Measurements from ENCODE around the gene TRIP6. TPM values are rescaled to one million over a fixed set of nuclear protein-coding genes. Genes with fewer than 3 reads are reported as not detected.

TRIP6 gene
- total RNA-seq, 1 donor from 2014 or later: 13.1 TPM

DNA sequence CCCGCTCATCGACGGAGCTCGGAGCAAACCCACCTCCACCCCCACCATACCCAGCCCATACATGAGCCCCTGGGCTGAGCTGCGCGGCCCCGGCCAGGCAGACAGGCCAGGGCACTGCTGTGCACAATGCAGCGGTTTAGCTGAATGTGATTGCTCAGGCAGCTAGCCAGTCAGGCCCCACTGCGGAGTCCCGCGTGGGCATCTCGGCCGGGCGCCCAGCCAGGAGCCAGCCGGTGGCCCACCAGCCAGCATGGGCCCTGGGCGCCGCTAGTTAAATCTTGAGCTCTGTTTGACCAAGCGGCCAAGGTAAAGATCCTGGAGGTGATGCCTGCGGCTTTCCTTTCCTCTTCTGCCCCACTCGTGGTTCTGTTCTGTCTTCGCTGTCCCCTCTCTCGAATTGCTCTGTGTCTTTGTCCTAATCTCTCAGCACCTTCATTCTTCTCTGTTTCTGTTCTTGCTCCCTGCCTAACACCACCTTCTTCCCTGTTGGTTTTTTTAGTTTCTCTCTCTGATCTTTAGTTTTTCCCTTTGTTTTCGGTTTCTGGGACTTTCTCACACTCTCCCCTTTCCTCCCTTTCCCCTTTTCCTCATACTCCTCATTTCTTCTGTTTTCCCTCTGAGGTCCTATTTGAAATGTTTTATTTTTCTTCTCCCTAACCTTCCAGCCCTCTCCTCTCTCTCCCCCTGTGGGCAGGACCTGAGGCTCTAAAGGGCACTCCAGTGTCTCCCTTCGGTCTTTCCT is 15.8 kb downstream of the TRIP6 start:
- Mint-ChIP-seq H3K4me3 (ENCODE audit: unreplicated experiment) (peak overlapping the region; percentile 22), H3K27ac (ENCODE audit: unreplicated experiment) (no peak overlapping the region), H3K4me1 (ENCODE audit: low read depth, unreplicated experiment) (peaks cover 17% of the 10 kb centered on the region), H3K9me3 (ENCODE audit: unreplicated experiment) (peaks cover 18% of the 10 kb centered on the region), H3K27me3 (ENCODE audit: unreplicated experiment) (peaks cover 8% of the 10 kb centered on the region), H3K36me3 (ENCODE audit: unreplicated experiment) (peaks cover 12% of the 10 kb centered on the region)
- no peak for DNase-seq
- TF ChIP-seq, protein P1, sequence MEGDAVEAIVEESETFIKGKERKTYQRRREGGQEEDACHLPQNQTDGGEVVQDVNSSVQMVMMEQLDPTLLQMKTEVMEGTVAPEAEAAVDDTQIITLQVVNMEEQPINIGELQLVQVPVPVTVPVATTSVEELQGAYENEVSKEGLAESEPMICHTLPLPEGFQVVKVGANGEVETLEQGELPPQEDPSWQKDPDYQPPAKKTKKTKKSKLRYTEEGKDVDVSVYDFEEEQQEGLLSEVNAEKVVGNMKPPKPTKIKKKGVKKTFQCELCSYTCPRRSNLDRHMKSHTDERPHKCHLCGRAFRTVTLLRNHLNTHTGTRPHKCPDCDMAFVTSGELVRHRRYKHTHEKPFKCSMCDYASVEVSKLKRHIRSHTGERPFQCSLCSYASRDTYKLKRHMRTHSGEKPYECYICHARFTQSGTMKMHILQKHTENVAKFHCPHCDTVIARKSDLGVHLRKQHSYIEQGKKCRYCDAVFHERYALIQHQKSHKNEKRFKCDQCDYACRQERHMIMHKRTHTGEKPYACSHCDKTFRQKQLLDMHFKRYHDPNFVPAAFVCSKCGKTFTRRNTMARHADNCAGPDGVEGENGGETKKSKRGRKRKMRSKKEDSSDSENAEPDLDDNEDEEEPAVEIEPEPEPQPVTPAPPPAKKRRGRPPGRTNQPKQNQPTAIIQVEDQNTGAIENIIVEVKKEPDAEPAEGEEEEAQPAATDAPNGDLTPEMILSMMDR (IDR thresholded peaks at IDR 0.05; ENCODE audit: partially characterized antibody, unreplicated experiment): no peak

DNA sequence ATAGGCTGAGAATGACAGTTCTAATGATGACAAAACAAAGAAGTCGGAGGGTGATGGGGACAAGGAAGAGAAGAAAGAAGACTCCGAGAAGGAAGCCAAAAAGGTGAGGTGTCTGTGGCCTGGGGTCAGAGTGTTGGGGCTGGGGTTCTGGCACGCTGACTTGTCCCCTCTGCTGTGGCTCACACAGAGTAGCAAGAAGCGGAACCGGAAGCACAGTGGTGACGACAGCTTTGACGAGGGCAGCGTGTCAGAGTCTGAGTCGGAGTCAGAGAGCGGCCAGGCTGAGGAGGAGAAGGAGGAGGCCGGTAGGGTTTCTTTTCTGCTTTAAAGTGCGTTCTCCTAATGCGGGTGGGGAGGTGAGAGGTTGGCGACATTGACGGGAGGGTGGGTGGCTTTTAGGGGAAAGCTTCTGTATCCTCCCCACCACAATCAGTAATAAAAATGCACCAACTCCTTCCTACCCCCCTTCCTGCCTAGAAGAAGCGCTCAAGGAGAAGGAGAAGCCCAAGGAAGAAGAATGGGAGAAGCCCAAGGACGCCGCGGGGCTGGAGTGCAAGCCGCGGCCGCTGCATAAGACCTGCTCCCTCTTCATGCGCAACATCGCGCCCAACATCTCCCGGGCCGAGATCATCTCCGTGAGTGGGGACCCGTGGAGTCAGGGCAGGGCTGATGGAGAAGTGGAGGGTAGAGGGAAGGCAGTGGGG is 17.7 kb downstream of the TRIP6 start:
- DNase-seq: no peak
- TF ChIP-seq, protein P1 (IDR thresholded peaks at IDR 0.05; ENCODE audit: partially characterized antibody, unreplicated experiment): no peak
- Mint-ChIP-seq H3K4me1 (ENCODE audit: low read depth, unreplicated experiment) (peaks cover 12% of the 10 kb centered on the region), H3K4me3 (ENCODE audit: unreplicated experiment) (no peak overlapping the region), H3K36me3 (ENCODE audit: unreplicated experiment) (peaks cover 12% of the 10 kb centered on the region), H3K27ac (ENCODE audit: unreplicated experiment) (peak overlapping the region; percentile 85), H3K9me3 (ENCODE audit: unreplicated experiment) (peaks cover 19% of the 10 kb centered on the region), H3K27me3 (ENCODE audit: unreplicated experiment) (peaks cover 11% of the 10 kb centered on the region)

DNA sequence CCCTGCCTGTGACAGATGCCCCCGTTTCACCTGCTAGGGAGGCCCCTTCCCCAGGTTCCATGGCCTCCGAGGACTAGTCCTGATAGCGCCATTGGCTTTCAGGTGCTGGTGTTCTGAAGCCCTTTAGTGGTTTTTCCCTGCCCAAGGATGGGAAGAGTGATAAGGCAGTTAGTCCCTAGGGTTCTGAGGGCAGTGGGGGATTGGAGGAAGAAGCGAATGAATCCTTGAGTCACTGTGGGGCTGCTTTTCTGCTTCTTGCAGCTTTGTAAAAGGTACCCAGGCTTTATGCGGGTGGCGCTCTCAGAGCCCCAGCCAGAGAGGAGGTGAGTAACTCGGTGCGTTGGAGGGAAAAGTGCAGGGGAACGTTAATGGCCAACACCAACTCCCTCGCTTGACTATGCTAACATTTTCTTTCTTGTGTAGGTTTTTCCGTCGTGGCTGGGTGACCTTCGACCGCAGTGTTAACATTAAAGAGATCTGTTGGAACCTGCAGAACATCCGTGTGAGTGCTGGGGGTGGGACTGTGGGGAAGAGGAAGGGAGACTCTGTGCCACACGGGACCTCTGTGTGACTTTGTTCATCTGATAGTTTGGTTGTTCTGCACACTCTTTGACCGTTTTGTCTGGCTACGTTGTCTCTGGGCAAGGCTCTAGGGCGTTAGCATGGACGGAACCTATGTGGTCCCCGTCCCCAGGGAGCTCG is 18.4 kb downstream of the TRIP6 start:
- DNase-seq: no peak
- H3K9me3 Mint-ChIP-seq (ENCODE audit: unreplicated experiment): peaks cover 17% of the 10 kb centered on the region
- peaks cover 10% of the 10 kb centered on the region for H3K27me3 Mint-ChIP-seq (ENCODE audit: unreplicated experiment)
- peaks cover 12% of the 10 kb centered on the region for H3K36me3 Mint-ChIP-seq (ENCODE audit: unreplicated experiment)
- peak overlapping the region; percentile 36 for H3K27ac Mint-ChIP-seq (ENCODE audit: unreplicated experiment)
- peaks cover 8% of the 10 kb centered on the region for H3K4me1 Mint-ChIP-seq (ENCODE audit: low read depth, unreplicated experiment)
- TF ChIP-seq, protein P1 (IDR thresholded peaks at IDR 0.05; ENCODE audit: partially characterized antibody, unreplicated experiment): no peak
- H3K4me3 Mint-ChIP-seq (ENCODE audit: unreplicated experiment): no peak overlapping the region

DNA sequence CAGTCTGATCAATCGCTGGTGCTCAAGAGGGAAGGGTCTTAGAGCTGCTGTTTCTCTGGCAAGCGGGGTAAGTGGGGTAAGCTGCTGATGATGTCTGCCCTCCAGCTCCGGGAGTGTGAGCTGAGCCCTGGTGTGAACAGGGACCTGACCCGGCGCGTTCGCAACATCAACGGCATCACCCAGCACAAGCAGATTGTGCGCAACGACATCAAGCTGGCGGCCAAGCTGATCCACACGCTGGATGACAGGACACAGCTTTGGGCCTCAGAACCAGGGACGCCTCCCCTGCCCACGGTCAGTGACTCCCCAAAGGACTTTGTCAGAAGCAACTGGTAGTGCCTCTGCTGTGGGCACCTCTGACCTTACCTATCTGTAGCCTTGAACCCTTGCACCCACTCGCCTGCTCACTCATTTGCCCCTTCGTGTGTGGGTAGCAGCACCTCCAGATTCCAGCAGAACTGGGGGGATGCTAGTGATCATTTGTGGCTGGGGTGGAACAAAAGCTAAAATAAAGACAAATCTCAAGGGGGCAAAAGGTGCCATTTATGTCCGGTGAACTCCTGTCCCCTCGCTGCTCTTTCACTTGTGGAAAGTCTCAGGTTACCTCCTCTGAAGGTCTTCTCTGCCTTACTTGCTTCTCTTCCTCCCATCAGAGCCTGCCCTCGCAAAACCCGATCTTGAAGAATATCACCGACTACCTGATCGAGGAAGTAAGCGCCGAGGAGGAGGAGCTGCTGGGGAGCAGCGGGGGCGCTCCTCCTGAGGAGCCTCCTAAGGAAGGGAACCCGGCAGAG is 19.2 kb downstream of the TRIP6 start:
- peaks cover 12% of the 10 kb centered on the region for H3K36me3 Mint-ChIP-seq (ENCODE audit: unreplicated experiment)
- no peak for DNase-seq
- TF ChIP-seq, protein P1 (IDR thresholded peaks at IDR 0.05; ENCODE audit: partially characterized antibody, unreplicated experiment): no peak
- peaks cover 16% of the 10 kb centered on the region for H3K9me3 Mint-ChIP-seq (ENCODE audit: unreplicated experiment)
- H3K27me3 Mint-ChIP-seq (ENCODE audit: unreplicated experiment): peaks cover 10% of the 10 kb centered on the region
- H3K27ac Mint-ChIP-seq (ENCODE audit: unreplicated experiment): peak overlapping the region; percentile 52
- no peak overlapping the region for H3K4me3 Mint-ChIP-seq (ENCODE audit: unreplicated experiment)
- peaks cover 7% of the 10 kb centered on the region for H3K4me1 Mint-ChIP-seq (ENCODE audit: low read depth, unreplicated experiment)

Data from glutamatergic neuron (in vitro differentiated cells).